ENCODE data around the gene GRID2.

The GRID2 gene

DNA sequence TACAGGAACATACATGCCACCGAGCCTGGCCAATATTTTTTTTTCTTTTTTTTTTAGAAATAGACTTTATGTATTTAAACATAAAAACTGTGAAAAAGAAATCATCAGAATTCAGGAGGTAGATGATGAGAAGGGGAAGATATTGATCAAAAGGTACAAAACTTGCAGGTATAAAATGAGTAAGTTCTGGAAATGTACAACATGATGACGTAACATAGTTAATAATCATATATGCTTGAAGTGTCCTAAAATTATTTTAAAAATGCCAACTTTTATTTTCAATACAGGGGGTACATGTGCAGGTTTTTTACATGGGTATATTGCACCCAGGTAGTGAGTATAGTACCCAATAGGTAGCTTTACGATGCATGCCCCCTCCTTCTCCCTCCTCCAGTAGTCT, 337.6 kb downstream of the GRID2 start:
- no peak for DNase-seq (ENCODE audit: insufficient read length, low spot score)
- TF ChIP-seq POLR2AphosphoS5 (IDR thresholded peaks at IDR 0.05; ENCODE audit: low read depth, low read length): no peak
- TF ChIP-seq SPI1 (IDR thresholded peaks at IDR 0.05; ENCODE audit: low read depth, low read length): no peak
- TF ChIP-seq POLR2A (IDR thresholded peaks at IDR 0.05; ENCODE audit: low read depth, low read length): no peak
- FAIRE-seq: no peak

DNA sequence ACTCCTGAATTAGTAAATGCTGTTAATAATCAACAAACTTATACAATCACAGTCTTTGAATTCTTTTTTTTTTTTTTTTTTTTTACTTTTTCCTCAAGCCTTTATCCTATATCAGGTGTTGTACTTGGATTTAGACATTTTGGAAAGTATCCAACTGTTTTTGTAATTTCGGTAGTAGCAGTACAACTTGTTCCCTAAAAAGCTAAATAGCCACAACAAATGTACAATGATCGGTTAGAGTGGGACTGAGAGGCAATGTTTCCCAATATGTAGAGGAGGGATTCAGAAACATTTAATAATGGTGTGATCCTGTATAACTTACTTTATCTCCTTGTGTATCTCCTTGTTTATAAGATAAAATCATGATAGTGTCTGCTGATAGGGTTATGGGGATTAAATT, 343.1 kb downstream of the GRID2 start:
- no peak for TF ChIP-seq SPI1 (IDR thresholded peaks at IDR 0.05; ENCODE audit: low read depth, low read length)
- no peak for TF ChIP-seq TAF1 (IDR thresholded peaks at IDR 0.05; ENCODE audit: low read depth, low read length)
- no peak for TF ChIP-seq POU2F2 (IDR thresholded peaks at IDR 0.05; ENCODE audit: low read depth, low read length)
- no peak for TF ChIP-seq PAX5 (IDR thresholded peaks at IDR 0.05; ENCODE audit: insufficient read depth, low read length, severe bottlenecking)
- TF ChIP-seq POLR2A (IDR thresholded peaks at IDR 0.05; ENCODE audit: low read depth, low read length): no peak
- TF ChIP-seq POLR2AphosphoS5 (IDR thresholded peaks at IDR 0.05; ENCODE audit: low read depth, low read length): no peak
- FAIRE-seq (peak; percentile 38), DNase-seq (ENCODE audit: insufficient read length, low spot score) (no peak)

DNA sequence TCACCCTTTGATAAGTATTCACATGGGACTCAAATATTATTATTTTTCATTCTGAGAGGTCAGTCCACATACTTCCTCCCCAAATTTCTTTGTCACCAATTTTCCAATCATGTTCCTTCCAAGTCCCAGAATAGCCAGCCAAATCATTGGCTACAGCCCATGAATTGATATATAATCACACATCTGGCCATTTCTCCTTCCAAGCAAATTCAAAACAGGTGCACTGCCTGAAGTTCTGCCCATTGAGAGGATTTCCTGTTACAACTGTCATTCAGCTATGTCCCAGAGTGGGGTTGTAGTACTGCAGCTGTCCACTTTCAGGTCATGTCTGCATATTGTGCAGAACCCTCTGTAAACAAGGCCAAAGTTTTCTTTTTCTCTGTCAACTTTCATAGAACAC, 347.8 kb downstream of the GRID2 start:
- no peak for FAIRE-seq
- TF ChIP-seq POU2F2 (IDR thresholded peaks at IDR 0.05; ENCODE audit: low read depth, low read length) (no peak), PAX5 (IDR thresholded peaks at IDR 0.05; ENCODE audit: insufficient read depth, low read length, severe bottlenecking) (no peak), POLR2AphosphoS5 (IDR thresholded peaks at IDR 0.05; ENCODE audit: low read depth, low read length) (no peak), SPI1 (IDR thresholded peaks at IDR 0.05; ENCODE audit: low read depth, low read length) (no peak), POLR2A (IDR thresholded peaks at IDR 0.05; ENCODE audit: low read depth, low read length) (no peak), TAF1 (IDR thresholded peaks at IDR 0.05; ENCODE audit: low read depth, low read length) (no peak)
- DNase-seq (ENCODE audit: insufficient read length, low spot score): no peak

DNA sequence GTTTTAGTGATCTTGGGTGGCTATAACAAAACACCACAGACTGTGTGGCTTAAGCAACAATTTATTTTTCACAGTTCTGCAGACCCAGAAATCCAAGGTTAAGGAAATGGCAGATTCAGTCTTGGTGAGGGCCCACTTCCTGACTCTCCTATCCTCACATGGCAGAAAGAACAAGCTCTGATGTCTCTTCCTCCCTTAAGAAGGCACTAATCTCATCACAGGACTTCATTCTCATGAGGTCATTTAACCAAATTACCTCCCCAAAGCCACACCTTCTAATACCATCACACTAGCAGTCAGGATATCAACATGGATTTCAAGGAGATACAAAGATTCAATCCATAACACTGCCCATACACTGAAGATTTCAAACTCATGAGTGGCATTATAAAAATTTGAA, 350.3 kb downstream of the GRID2 start:
- FAIRE-seq (no peak), DNase-seq (ENCODE audit: insufficient read length, low spot score) (no peak)
- TF ChIP-seq PAX5 (IDR thresholded peaks at IDR 0.05; ENCODE audit: insufficient read depth, low read length, severe bottlenecking): no peak
- no peak for TF ChIP-seq POU2F2 (IDR thresholded peaks at IDR 0.05; ENCODE audit: low read depth, low read length)
- TF ChIP-seq TAF1 (IDR thresholded peaks at IDR 0.05; ENCODE audit: low read depth, low read length): no peak
- no peak for TF ChIP-seq POLR2AphosphoS5 (IDR thresholded peaks at IDR 0.05; ENCODE audit: low read depth, low read length)
- no peak for TF ChIP-seq SPI1 (IDR thresholded peaks at IDR 0.05; ENCODE audit: low read depth, low read length)
- no peak for TF ChIP-seq POLR2A (IDR thresholded peaks at IDR 0.05; ENCODE audit: low read depth, low read length)

DNA sequence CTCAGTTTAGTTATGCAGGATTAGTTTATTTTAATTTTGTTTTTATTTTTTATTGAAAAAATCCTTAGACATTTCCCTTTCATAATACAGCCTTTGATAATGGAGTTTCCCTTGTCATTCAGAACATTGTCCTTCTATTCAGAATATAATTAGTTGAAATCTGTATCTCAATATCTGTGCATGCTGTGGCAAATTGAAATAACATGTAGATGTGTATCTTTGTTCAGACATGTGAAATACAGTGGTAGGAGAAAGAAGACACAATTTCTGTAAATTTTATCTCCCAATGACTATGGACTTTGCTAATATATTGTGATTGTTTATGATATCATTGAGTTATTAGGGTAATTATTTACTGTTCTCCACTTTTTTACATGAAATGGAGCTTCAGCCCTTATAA, 353.9 kb downstream of the GRID2 start:
- no peak for FAIRE-seq
- DNase-seq (ENCODE audit: insufficient read length, low spot score): no peak
- TF ChIP-seq PAX5 (IDR thresholded peaks at IDR 0.05; ENCODE audit: insufficient read depth, low read length, severe bottlenecking) (no peak), SPI1 (IDR thresholded peaks at IDR 0.05; ENCODE audit: low read depth, low read length) (no peak), POLR2A (IDR thresholded peaks at IDR 0.05; ENCODE audit: low read depth, low read length) (no peak), POLR2AphosphoS5 (IDR thresholded peaks at IDR 0.05; ENCODE audit: low read depth, low read length) (no peak), POU2F2 (IDR thresholded peaks at IDR 0.05; ENCODE audit: low read depth, low read length) (no peak), TAF1 (IDR thresholded peaks at IDR 0.05; ENCODE audit: low read depth, low read length) (no peak)

DNA sequence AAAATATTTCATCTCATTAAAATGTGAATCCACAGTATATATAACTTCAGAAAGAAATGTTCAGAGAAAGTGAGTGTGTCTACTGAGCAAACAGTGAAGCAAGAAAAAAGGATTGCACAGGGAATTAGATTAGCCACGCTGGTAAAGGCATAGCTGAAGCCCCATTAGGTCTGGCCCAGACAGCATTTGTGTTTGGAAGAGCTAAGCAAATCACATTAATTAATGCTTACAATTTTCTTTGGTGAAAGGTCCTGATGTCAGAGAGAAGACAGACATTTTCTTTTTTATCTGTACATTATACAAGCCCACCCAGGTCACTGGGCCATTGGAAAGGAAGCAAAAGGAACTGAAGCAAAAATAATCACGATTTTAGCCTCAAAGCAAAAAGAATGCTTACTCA, 354.6 kb downstream of the GRID2 start:
- TF ChIP-seq POLR2AphosphoS5 (IDR thresholded peaks at IDR 0.05; ENCODE audit: low read depth, low read length) (no peak), SPI1 (IDR thresholded peaks at IDR 0.05; ENCODE audit: low read depth, low read length) (no peak), POLR2A (IDR thresholded peaks at IDR 0.05; ENCODE audit: low read depth, low read length) (no peak), PAX5 (IDR thresholded peaks at IDR 0.05; ENCODE audit: insufficient read depth, low read length, severe bottlenecking) (no peak), POU2F2 (IDR thresholded peaks at IDR 0.05; ENCODE audit: low read depth, low read length) (no peak), TAF1 (IDR thresholded peaks at IDR 0.05; ENCODE audit: low read depth, low read length) (no peak)
- FAIRE-seq (no peak), DNase-seq (ENCODE audit: insufficient read length, low spot score) (no peak)

DNA sequence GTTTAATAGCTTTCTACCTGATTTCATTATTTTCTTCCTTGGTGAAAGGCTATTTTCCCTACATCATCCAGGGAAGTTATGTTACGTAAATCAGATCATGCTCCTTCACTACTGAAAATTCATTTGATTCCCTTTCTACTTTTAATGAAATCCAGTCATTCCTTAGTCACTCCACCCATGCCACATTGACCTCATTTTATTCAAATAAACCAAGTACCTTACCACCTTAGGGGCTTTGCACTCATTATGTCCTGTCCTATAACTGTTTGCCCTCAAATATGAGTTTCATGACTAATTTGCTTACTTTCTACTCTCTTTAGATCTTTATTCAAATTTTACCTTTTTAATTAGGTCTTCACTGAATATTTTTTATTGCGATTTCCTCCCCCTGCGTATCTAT, 374.0 kb downstream of the GRID2 start:
- TF ChIP-seq POU2F2 (IDR thresholded peaks at IDR 0.05; ENCODE audit: low read depth, low read length) (no peak), POLR2AphosphoS5 (IDR thresholded peaks at IDR 0.05; ENCODE audit: low read depth, low read length) (no peak), SPI1 (IDR thresholded peaks at IDR 0.05; ENCODE audit: low read depth, low read length) (no peak), PAX5 (IDR thresholded peaks at IDR 0.05; ENCODE audit: insufficient read depth, low read length, severe bottlenecking) (no peak), POLR2A (IDR thresholded peaks at IDR 0.05; ENCODE audit: low read depth, low read length) (no peak), TAF1 (IDR thresholded peaks at IDR 0.05; ENCODE audit: low read depth, low read length) (no peak)
- DNase-seq (ENCODE audit: insufficient read length, low spot score): no peak
- no peak for FAIRE-seq

DNA sequence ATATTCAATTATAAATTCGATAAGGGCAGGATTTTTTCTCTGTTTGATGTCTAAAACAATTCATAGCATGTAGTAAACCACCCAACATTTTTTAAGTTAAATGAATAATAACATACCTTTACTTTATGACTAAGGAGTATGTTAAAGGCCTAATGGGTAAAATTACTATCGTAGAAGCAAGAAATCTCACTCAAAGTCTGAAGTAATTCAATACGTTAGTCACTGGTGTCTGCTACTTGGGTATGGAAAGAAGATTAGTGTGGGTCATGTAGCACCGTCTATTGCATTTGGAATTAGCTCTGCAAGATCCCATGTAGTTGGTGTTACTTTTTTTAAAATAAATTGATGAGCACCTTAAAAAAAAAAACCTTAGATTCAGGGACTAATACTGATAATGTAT, 374.5 kb downstream of the GRID2 start:
- DNase-seq (ENCODE audit: insufficient read length, low spot score) (no peak), FAIRE-seq (no peak)
- TF ChIP-seq TAF1 (IDR thresholded peaks at IDR 0.05; ENCODE audit: low read depth, low read length) (no peak), POLR2A (IDR thresholded peaks at IDR 0.05; ENCODE audit: low read depth, low read length) (no peak), SPI1 (IDR thresholded peaks at IDR 0.05; ENCODE audit: low read depth, low read length) (no peak), POU2F2 (IDR thresholded peaks at IDR 0.05; ENCODE audit: low read depth, low read length) (no peak), POLR2AphosphoS5 (IDR thresholded peaks at IDR 0.05; ENCODE audit: low read depth, low read length) (no peak), PAX5 (IDR thresholded peaks at IDR 0.05; ENCODE audit: insufficient read depth, low read length, severe bottlenecking) (no peak)

DNA sequence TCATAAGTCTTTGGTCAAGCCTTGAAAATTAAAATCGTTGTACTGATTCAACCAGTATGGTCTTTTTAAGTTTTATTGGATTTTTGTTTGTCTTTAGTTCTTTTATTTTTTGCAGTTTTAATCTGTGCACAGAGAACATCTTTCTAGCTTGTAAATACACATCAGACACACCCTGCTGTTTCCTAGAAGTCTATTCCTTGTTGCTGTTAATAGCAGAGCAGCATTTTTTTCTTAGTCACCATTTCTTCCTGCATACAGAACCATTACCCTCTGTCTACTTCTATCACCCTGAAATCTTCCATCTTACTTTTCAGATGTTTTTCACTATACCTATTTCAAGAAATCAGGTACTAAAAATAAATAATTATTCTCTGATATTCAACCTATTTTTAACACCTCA, 375.4 kb downstream of the GRID2 start:
- DNase-seq (ENCODE audit: insufficient read length, low spot score): no peak
- TF ChIP-seq TAF1 (IDR thresholded peaks at IDR 0.05; ENCODE audit: low read depth, low read length) (no peak), PAX5 (IDR thresholded peaks at IDR 0.05; ENCODE audit: insufficient read depth, low read length, severe bottlenecking) (no peak), POLR2A (IDR thresholded peaks at IDR 0.05; ENCODE audit: low read depth, low read length) (no peak), POU2F2 (IDR thresholded peaks at IDR 0.05; ENCODE audit: low read depth, low read length) (no peak), SPI1 (IDR thresholded peaks at IDR 0.05; ENCODE audit: low read depth, low read length) (no peak), POLR2AphosphoS5 (IDR thresholded peaks at IDR 0.05; ENCODE audit: low read depth, low read length) (no peak)
- FAIRE-seq: no peak

DNA sequence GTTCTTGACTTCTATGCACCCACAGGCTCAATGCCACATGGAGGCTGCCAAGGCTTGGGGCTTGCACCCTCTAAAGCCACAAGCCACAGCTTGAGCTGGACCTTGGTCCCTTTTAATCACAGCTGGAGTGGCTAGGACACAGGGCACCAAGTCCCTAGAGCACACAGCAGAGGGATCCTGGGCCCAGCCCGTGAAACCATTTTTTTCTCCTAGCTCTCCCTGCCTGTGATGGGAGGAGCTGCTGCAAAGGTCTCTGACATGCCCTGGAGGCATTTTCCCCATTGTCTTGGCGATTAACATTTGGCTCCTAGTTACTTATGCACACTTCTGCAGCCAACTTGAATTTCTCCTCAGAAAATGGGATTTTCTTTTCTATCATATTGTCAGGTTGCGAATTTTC, 410.9 kb downstream of the GRID2 start:
- FAIRE-seq (no peak), DNase-seq (ENCODE audit: insufficient read length, low spot score) (no peak)

More for the DNA sequence above, 410.9 kb downstream of the GRID2 start:
- TF ChIP-seq TAF1 (IDR thresholded peaks at IDR 0.05; ENCODE audit: low read depth, low read length) (no peak), POLR2A (IDR thresholded peaks at IDR 0.05; ENCODE audit: low read depth, low read length) (no peak), POU2F2 (IDR thresholded peaks at IDR 0.05; ENCODE audit: low read depth, low read length) (no peak), PAX5 (IDR thresholded peaks at IDR 0.05; ENCODE audit: insufficient read depth, low read length, severe bottlenecking) (no peak), POLR2AphosphoS5 (IDR thresholded peaks at IDR 0.05; ENCODE audit: low read depth, low read length) (no peak), SPI1 (IDR thresholded peaks at IDR 0.05; ENCODE audit: low read depth, low read length) (no peak)

All from GM12891 (cell line).